KOPT-K1 (cell line): ENCODE data around the gene PLEKHM3.

Source experiments
- H3K27ac ChIP-seq: fragments of 200-600 bp; sonication (generic); 2 replicates; pipeline ENCODE4 v1.5.1; 2016; ENCODE audit warnings: antibody characterized with exemption, mild to moderate bottlenecking, low read depth, low read length; ENCODE audit not compliant: poor library complexity, severe bottlenecking
- H3K36me3 ChIP-seq: fragments of 200-600 bp; sonication (generic); 2 replicates; pipeline ENCODE4 v1.5.1; 2017; ENCODE audit warnings: antibody characterized with exemption, mild to moderate bottlenecking, low read length, moderate library complexity; ENCODE audit not compliant: insufficient read depth
- H3K9me3 ChIP-seq: fragments of 200-600 bp; sonication (generic); 2 replicates; pipeline ENCODE4 v1.5.1; 2017; ENCODE audit warnings: antibody characterized with exemption, low read length, mild to moderate bottlenecking; ENCODE audit not compliant: insufficient read depth, poor library complexity, severe bottlenecking

The PLEKHM3 gene

GRCh38 chr2:207796585-207797350 lies 228.6 kb downstream of the PLEKHM3 start:
- no peak overlapping the region for H3K27ac ChIP-seq

GRCh38 chr2:207792244-207792785 lies 233.0 kb downstream of the PLEKHM3 start:
- Histone ChIP-seq H3K9me3 (no peaks in the 10 kb centered on the region), H3K27ac (no peak overlapping the region), H3K36me3 (no peaks in the 10 kb centered on the region)

More at GRCh38 chr2:207796585-207797350, 228.6 kb downstream of the PLEKHM3 start:
- Histone ChIP-seq H3K36me3 (no peaks in the 10 kb centered on the region), H3K9me3 (no peaks in the 10 kb centered on the region)

GRCh38 chr2:207791579-207792243 lies 233.6 kb downstream of the PLEKHM3 start:
- H3K9me3 ChIP-seq, result no peaks in the 10 kb centered on the region
- no peaks in the 10 kb centered on the region for H3K36me3 ChIP-seq
- H3K27ac ChIP-seq, result no peak overlapping the region

- H3K27ac ChIP-seq, result no peak overlapping the region
- H3K9me3 ChIP-seq, result no peaks in the 10 kb centered on the region
These were observed 234.4 kb downstream of the PLEKHM3 start for GRCh38 chr2:207790898-207791297.

GRCh38 chr2:207787800-207788199 lies 237.5 kb downstream of the PLEKHM3 start:
- Histone ChIP-seq H3K27ac (no peak overlapping the region), H3K36me3 (no peaks in the 10 kb centered on the region), H3K9me3 (no peaks in the 10 kb centered on the region)

More at GRCh38 chr2:207790898-207791297, 234.4 kb downstream of the PLEKHM3 start:
- H3K36me3 ChIP-seq, result no peaks in the 10 kb centered on the region

GRCh38 chr2:207787017-207787416 lies 238.3 kb downstream of the PLEKHM3 start:
- no peak overlapping the region for H3K27ac ChIP-seq
- H3K36me3 ChIP-seq, result no peaks in the 10 kb centered on the region
- no peaks in the 10 kb centered on the region for H3K9me3 ChIP-seq

GRCh38 chr2:207784898-207785297 lies 240.4 kb downstream of the PLEKHM3 start:
- no peaks in the 10 kb centered on the region for H3K9me3 ChIP-seq
- no peak overlapping the region for H3K27ac ChIP-seq
- H3K36me3 ChIP-seq, result no peaks in the 10 kb centered on the region

- Histone ChIP-seq H3K36me3 (no peaks in the 10 kb centered on the region), H3K9me3 (no peaks in the 10 kb centered on the region), H3K27ac (no peak overlapping the region)
These were observed 241.8 kb downstream of the PLEKHM3 start for GRCh38 chr2:207783514-207783913.

- Histone ChIP-seq H3K9me3 (no peaks in the 10 kb centered on the region), H3K27ac (no peak overlapping the region), H3K36me3 (no peaks in the 10 kb centered on the region)
These were observed 242.9 kb downstream of the PLEKHM3 start for GRCh38 chr2:207782238-207783030.

GRCh38 chr2:207779523-207779922 lies 245.8 kb downstream of the PLEKHM3 start:
- no peaks in the 10 kb centered on the region for H3K9me3 ChIP-seq
- no peaks in the 10 kb centered on the region for H3K36me3 ChIP-seq
- no peak overlapping the region for H3K27ac ChIP-seq

GRCh38 chr2:207778298-207778882 lies 246.9 kb downstream of the PLEKHM3 start:
- H3K36me3 ChIP-seq, result no peaks in the 10 kb centered on the region
- H3K9me3 ChIP-seq, result no peaks in the 10 kb centered on the region
- H3K27ac ChIP-seq, result no peak overlapping the region

- H3K36me3 ChIP-seq, result no peaks in the 10 kb centered on the region
- H3K9me3 ChIP-seq, result no peaks in the 10 kb centered on the region
- H3K27ac ChIP-seq, result no peak overlapping the region
These were observed 248.2 kb downstream of the PLEKHM3 start for GRCh38 chr2:207777124-207777523.

- Histone ChIP-seq H3K36me3 (no peaks in the 10 kb centered on the region), H3K27ac (no peak overlapping the region), H3K9me3 (no peaks in the 10 kb centered on the region)
These were observed 249.9 kb downstream of the PLEKHM3 start for GRCh38 chr2:207775473-207775872.

GRCh38 chr2:207772844-207773205 lies 252.5 kb downstream of the PLEKHM3 start:
- H3K36me3 ChIP-seq, result no peaks in the 10 kb centered on the region
- no peak overlapping the region for H3K27ac ChIP-seq
- no peaks in the 10 kb centered on the region for H3K9me3 ChIP-seq
